Activated CD4-positive, alpha-beta T cell treated with anti-CD3 and anti-CD28 coated beads, Interleukin-2, Interleukin-6, amounts not matched to agents 100 ng/mL and 50 ng/mL, durations not matched to agents 16 hours and 8 hours (primary cell): ENCODE data around the gene FRMD4A.
"Not testable (repeated sequence)": the region's sequence is repeated elsewhere in the genome, so short reads cannot be mapped to it uniquely, and the experiment has no call there.

ENCODE experiments used
- DNase-seq: peaks from one replicate; pipeline ENCODE4 v3.0.0-alpha.2; 2020

FRMD4A gene

GRCh38 chr10:13970236-13970956, 360.3 kb downstream of the FRMD4A start:
- DNase-seq: no peak

- DNase-seq: no peak
These were observed 361.0 kb downstream of the FRMD4A start for GRCh38 chr10:13969792-13970140.

- DNase-seq: no peak
These were observed 361.5 kb downstream of the FRMD4A start for GRCh38 chr10:13969118-13969791.

- DNase-seq: no peak
These were observed 368.9 kb downstream of the FRMD4A start for GRCh38 chr10:13961853-13962252.

GRCh38 chr10:13961097-13961496, 369.6 kb downstream of the FRMD4A start:
- no peak for DNase-seq

GRCh38 chr10:13960603-13961002, 370.1 kb downstream of the FRMD4A start:
- no peak for DNase-seq

GRCh38 chr10:13959443-13960359, 371.0 kb downstream of the FRMD4A start:
- DNase-seq: no peak

- no peak for DNase-seq
These were observed 372.9 kb downstream of the FRMD4A start for GRCh38 chr10:13957856-13958255.

- DNase-seq: no peak
These were observed 373.9 kb downstream of the FRMD4A start for GRCh38 chr10:13956826-13957225.

GRCh38 chr10:13955409-13956068, 375.2 kb downstream of the FRMD4A start:
- DNase-seq: no peak

GRCh38 chr10:13954195-13954594, 376.5 kb downstream of the FRMD4A start:
- not testable (repeated sequence) for DNase-seq

GRCh38 chr10:13953371-13953770, 377.4 kb downstream of the FRMD4A start:
- DNase-seq: no peak

- DNase-seq: no peak
These were observed 380.2 kb downstream of the FRMD4A start for GRCh38 chr10:13950543-13950939.

- no peak for DNase-seq
These were observed 380.7 kb downstream of the FRMD4A start for GRCh38 chr10:13949844-13950542.

- no peak for DNase-seq
These were observed 384.6 kb downstream of the FRMD4A start for GRCh38 chr10:13946209-13946460.

- DNase-seq: no peak
These were observed 385.1 kb downstream of the FRMD4A start for GRCh38 chr10:13945390-13946208.

GRCh38 chr10:13944823-13945222, 385.9 kb downstream of the FRMD4A start:
- no peak for DNase-seq

- DNase-seq: no peak
These were observed 386.9 kb downstream of the FRMD4A start for GRCh38 chr10:13943735-13944398.

GRCh38 chr10:13942035-13942434, 388.7 kb downstream of the FRMD4A start:
- DNase-seq: peak; percentile 4

- DNase-seq: no peak
These were observed 391.3 kb downstream of the FRMD4A start for GRCh38 chr10:13939391-13939790.

- DNase-seq: no peak
These were observed 391.8 kb downstream of the FRMD4A start for GRCh38 chr10:13938950-13939349.
